Spleen (tissue), 7 donors: ENCODE results near the gene LPCAT1.

Source experiments
- POLR2A ChIP-seq, 3 donors: fragments of 450-650 bp; IDR thresholded peaks; one replicate each; pipeline ENCODE4 v1.5.1; 2017; ENCODE audit warnings: antibody characterized with exemption in 3 of 3, mild to moderate bottlenecking in 1 of 3
- POLR2AphosphoS5 ChIP-seq, 3 donors: sonication (generic); formaldehyde crosslinking; IDR thresholded peaks; one replicate each; pipeline ENCODE4 v1.5.1; 2017; ENCODE audit warnings: antibody characterized with exemption in 3 of 3
- TF ChIP-seq, protein P1 (sequence below), 11 experiments: fragments of 200-600 bp in 7 of 11; fragments of 450-650 bp in 4 of 11; sonication (generic) in 4 of 11; IDR thresholded peaks in 8 of 11; conservative IDR thresholded peaks in 3 of 11; 1 replicate in 7 of 11; 2 replicates in 4 of 11; pipeline versions ENCODE4 v1.4.0 to v1.8.0; 2016 to 2021; ENCODE audit warnings: antibody characterized with exemption in 11 of 11, inconsistent platforms in 4 of 11, mild to moderate bottlenecking in 1 of 11
- donor health status: DM: no; HTN: no; CAD: no; lungs with moderate emphysema.
- donor health status: DM: no; HTN: no; CAD: no.
- donor health status: DM: no; HTN: no; CAD: no.

DNA sequence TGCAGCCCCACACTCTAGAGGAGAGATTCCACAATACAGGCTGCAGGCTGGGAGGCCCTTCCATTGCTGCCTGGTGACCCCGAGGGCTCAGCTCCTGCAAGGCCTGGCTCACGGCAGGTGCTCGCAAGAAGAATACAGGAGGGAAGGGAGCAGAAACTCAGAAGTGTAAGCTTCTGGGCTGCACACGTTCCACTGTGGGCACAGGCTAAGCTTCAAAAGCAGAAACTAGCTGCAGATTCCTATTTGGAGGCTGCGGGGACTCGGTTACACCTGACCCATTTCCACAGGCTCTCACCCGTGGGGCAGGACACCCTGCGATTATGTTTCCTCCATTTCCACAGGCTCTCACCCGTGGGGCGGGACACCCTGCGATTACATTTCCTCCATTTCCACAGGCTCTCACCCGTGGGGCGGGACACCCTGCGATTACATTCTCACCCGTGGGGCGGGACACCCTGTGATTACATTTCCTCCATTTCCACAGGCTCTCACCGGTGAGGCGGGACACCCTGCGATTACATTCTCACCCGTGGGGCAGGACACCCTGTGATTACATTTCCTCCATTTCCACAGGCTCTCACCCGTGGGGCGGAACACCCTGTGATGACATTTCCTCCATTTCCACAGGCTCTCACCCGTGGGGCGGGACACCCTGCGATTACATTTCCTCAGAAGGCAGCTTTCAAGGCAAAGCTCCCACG, 10.3 kb downstream of the LPCAT1 start:
- TF ChIP-seq, protein P1, sequence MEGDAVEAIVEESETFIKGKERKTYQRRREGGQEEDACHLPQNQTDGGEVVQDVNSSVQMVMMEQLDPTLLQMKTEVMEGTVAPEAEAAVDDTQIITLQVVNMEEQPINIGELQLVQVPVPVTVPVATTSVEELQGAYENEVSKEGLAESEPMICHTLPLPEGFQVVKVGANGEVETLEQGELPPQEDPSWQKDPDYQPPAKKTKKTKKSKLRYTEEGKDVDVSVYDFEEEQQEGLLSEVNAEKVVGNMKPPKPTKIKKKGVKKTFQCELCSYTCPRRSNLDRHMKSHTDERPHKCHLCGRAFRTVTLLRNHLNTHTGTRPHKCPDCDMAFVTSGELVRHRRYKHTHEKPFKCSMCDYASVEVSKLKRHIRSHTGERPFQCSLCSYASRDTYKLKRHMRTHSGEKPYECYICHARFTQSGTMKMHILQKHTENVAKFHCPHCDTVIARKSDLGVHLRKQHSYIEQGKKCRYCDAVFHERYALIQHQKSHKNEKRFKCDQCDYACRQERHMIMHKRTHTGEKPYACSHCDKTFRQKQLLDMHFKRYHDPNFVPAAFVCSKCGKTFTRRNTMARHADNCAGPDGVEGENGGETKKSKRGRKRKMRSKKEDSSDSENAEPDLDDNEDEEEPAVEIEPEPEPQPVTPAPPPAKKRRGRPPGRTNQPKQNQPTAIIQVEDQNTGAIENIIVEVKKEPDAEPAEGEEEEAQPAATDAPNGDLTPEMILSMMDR (IDR thresholded peaks at IDR 0.05 in 8 of 11, conservative IDR thresholded peaks at IDR 0.05 in 3 of 11) = no peak
- TF ChIP-seq POLR2AphosphoS5 (IDR thresholded peaks at IDR 0.05) (no peak), POLR2A (IDR thresholded peaks at IDR 0.05) (no peak)
